Measurements from ENCODE around the gene PLXDC1. TPM values are rescaled to one million over a fixed set of nuclear protein-coding genes. Genes with fewer than 3 reads are reported as not detected.
A peak's percentile ranks its signal among the peaks of the same experiment; 100 is the strongest.

The PLXDC1 gene
- total RNA-seq, 3 donors from 2014 or later, result 11.8 to 37.7 (median 23.1) TPM

DNA sequence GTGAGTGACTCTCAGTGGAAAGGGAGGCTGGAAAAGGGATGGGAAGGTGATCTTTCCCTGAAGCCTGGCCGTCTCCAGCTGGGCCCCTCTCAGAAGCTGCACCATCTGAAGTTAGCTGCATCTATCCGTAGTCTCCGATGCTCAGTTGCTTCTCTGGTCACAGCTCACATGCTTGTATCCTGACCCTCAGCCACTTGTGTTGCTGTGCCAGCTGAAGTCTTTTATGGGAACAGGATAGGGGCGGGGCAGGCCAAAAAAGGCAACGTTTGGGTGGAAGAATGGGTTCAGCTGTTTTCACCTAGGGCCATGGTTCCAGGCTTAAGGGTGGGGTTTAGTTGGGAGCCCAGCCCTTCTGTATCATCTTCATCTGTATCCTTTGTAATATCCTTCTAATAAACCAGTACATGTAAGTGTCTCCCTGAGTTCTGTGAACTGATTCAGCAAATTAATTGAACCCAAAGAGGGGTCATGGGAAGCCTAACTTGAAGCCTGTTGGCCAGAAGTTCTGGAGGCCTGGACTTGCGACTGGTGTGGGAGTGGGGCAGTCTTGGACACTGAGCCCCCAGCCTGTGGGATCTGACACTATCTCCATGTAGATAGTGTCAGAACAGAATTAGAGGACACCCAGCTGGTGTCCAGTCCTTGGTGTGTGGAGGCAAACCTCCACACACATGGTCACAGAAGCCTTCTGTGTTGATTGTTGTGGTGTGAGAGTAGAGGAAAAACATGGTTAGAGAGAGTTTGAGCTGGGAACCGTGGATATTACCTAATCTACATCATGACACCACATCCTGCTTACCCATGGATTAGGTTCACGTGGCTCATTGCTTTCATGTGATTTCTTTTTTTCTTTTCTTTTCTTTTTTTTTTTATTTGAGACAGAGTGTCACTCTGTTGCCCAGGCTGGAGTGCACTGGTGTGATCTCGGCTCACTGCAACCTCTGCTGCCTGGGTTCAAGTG, 135.0 kb downstream of the PLXDC1 start:
- intact Hi-C loops (cut with DNase I; ENCODE audit: low total_unique reads), result no loop called here
- TF ChIP-seq POLR2AphosphoS5 (IDR thresholded peaks at IDR 0.05) (no peak), POLR2A (IDR thresholded peaks at IDR 0.05) (no peak)
- TF ChIP-seq, protein P1, sequence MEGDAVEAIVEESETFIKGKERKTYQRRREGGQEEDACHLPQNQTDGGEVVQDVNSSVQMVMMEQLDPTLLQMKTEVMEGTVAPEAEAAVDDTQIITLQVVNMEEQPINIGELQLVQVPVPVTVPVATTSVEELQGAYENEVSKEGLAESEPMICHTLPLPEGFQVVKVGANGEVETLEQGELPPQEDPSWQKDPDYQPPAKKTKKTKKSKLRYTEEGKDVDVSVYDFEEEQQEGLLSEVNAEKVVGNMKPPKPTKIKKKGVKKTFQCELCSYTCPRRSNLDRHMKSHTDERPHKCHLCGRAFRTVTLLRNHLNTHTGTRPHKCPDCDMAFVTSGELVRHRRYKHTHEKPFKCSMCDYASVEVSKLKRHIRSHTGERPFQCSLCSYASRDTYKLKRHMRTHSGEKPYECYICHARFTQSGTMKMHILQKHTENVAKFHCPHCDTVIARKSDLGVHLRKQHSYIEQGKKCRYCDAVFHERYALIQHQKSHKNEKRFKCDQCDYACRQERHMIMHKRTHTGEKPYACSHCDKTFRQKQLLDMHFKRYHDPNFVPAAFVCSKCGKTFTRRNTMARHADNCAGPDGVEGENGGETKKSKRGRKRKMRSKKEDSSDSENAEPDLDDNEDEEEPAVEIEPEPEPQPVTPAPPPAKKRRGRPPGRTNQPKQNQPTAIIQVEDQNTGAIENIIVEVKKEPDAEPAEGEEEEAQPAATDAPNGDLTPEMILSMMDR (IDR thresholded peaks at IDR 0.05), result no peak
- H3K27me3 ChIP-seq, result no peaks in the 10 kb centered on the region
- no peaks in the 10 kb centered on the region for H3K4me1 ChIP-seq
- H3K4me3 ChIP-seq, result no peak overlapping the region
- H3K27ac ChIP-seq, result peak overlapping the region; percentile 21 to 52
- no peaks in the 10 kb centered on the region for H3K9me3 ChIP-seq
- no peaks in the 10 kb centered on the region for H3K36me3 ChIP-seq
- no peak for DNase-seq (ENCODE audit: low spot score in 2 of 2)

DNA sequence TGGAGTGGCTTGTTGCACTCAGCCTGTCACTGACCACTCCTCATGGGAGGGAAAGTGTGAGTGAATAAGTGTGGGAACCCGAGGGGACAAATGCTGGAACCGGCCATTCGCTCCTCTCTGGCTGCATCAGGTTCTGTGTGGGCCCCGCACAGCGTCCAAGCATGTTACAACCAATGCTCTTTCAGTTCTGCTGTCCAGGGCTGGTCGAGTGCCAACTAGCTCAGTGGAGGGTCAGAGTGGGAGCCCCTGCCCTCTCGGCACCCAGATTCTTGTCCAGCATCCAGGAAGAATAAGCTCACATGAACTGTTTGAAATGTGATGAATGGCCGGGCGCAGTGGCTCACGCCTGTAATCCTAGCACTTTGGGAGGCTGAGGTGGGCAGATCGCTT, 135.9 kb downstream of the PLXDC1 start:
- intact Hi-C loops (cut with DNase I; ENCODE audit: low total_unique reads), result no loop called here
- H3K27ac ChIP-seq, result peak overlapping the region; percentile 45 to 77

DNA sequence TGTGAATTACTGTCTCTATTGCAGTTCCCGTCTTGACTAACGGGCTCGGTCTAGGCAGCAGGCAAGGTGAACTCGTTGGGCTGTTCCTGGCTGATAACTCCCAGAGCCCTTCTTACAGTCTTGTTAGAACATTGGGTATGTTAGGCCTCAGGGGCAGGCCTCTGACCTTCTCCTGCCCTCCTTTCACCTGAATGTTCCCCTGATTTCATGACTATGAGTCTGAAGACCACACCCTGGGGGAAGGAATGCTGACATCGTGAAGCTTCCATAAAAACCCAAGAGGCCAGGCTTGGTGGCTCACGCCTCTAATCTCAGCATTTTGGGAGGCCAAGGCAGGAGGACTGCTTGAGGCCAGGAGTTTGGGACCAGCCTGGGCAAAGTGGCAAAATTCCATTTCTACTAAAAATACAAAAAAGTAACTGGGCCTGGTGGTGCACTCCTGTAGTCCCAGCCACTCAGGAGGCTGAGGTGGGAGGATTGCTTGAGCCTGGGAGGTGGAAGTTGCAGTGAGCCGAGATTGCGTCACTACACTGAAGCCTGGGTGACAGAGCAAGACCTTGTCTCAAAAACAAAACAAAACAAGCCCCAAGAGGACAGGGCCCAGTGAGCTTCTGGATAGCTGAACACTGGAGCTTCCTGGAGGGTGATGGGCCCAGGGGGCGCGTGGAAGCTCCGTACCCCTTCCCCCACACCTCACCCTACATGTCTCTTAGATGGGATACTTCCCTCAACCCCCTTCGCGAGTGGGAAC, 136.5 kb downstream of the PLXDC1 start:
- Histone ChIP-seq H3K9me3 (no peaks in the 10 kb centered on the region), H3K27ac (peak overlapping the region; percentile 45 to 77), H3K27me3 (no peaks in the 10 kb centered on the region), H3K4me1 (no peaks in the 10 kb centered on the region), H3K36me3 (no peaks in the 10 kb centered on the region), H3K4me3 (no peak overlapping the region)
- TF ChIP-seq POLR2A (IDR thresholded peaks at IDR 0.05) (no peak), POLR2AphosphoS5 (IDR thresholded peaks at IDR 0.05) (no peak)
- TF ChIP-seq, protein P1 (IDR thresholded peaks at IDR 0.05), result no peak
- intact Hi-C loops (cut with DNase I; ENCODE audit: low total_unique reads), result no loop called here
- DNase-seq (ENCODE audit: low spot score in 2 of 2), result no peak

More for the DNA sequence above, 135.9 kb downstream of the PLXDC1 start:
- Histone ChIP-seq H3K9me3 (no peaks in the 10 kb centered on the region), H3K27me3 (no peaks in the 10 kb centered on the region), H3K36me3 (no peaks in the 10 kb centered on the region), H3K4me1 (no peaks in the 10 kb centered on the region), H3K4me3 (no peak overlapping the region)
- no peak for DNase-seq (ENCODE audit: low spot score in 2 of 2)
- TF ChIP-seq, protein P1 (IDR thresholded peaks at IDR 0.05), result no peak
- TF ChIP-seq POLR2A (IDR thresholded peaks at IDR 0.05) (no peak), POLR2AphosphoS5 (IDR thresholded peaks at IDR 0.05) (no peak)

DNA sequence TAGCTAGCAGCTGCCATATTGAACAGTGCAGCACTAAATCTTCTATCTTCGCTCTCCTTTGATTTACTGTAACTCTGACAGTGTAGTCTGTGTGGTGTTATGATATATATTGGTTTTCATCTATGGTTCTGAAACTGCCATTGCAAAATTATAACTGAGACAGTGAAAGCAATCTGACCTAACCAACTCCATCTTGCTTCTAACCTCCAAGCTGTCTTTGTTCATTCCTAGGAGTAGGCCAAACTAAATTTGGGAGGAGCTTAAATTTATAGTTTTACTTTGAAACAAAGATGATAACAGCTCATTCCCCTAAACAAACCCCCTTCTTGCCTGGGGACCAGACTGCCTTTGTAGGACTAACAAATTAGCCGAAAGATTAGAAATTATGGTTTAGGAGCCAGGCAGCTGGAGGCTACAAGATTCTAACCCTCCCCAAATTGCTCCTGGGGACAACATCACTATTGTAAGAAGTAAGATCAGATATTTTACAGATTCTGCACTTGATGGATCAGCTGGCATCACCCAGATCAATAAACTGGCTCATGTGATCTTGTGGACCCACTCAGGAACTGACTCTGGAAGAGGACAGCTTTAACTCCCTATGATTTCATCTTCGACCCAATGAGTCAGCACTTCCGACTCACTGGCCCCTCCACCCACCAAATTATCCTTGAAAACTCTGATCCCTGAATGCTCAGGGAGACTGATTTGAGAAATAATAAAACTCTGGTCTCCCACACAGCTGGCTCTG, 137.2 kb downstream of the PLXDC1 start:
- Histone ChIP-seq H3K27me3 (no peaks in the 10 kb centered on the region), H3K4me3 (no peak overlapping the region), H3K36me3 (no peaks in the 10 kb centered on the region), H3K9me3 (no peaks in the 10 kb centered on the region), H3K27ac (peak overlapping the region; percentile 45 to 77), H3K4me1 (no peaks in the 10 kb centered on the region)
- TF ChIP-seq, protein P1 (IDR thresholded peaks at IDR 0.05), result no peak
- no peak for TF ChIP-seq POLR2AphosphoS5 (IDR thresholded peaks at IDR 0.05)
- no peak for TF ChIP-seq POLR2A (IDR thresholded peaks at IDR 0.05)
- intact Hi-C loops (cut with DNase I; ENCODE audit: low total_unique reads), result no loop called here
- DNase-seq (ENCODE audit: low spot score in 2 of 2), result no peak

Other genes starting within 250 kb of the PLXDC1 start
- not detected for gene FBXO47, start 184.2 kb downstream of the PLXDC1 start, total RNA-seq
- not detected for gene ARL5C, start 14.5 kb upstream of the PLXDC1 start, total RNA-seq
- 10 to 100 TPM; 12.8 to 21.2 (median 13.9) TPM for gene CACNB1, start 46.0 kb upstream of the PLXDC1 start, total RNA-seq
- 1,000 to 10,000 TPM; 2,817 to 3,666 (median 3,432) TPM for gene RPL19, start 48.6 kb upstream of the PLXDC1 start, total RNA-seq
- gene STAC2, start 74.3 kb upstream of the PLXDC1 start, total RNA-seq, result 100 to 1,000 TPM in 1 of 3 donors, 10 to 100 TPM in 1, not detected in 1; 26.5 to 121 TPM
- 10 to 100 TPM; 17.0 to 33.1 (median 25.3) TPM for gene FBXL20, start 250.0 kb upstream of the PLXDC1 start, total RNA-seq